Psoas muscle (tissue), 8 donors: ENCODE results near the gene KRTAP26-1. TPM values are rescaled to one million over a fixed set of nuclear protein-coding genes. Genes with fewer than 3 reads are reported as not detected.

Source experiments
- ATAC-seq, 4 donors: fragments of 200-7000 bp; cut with Tn5 transposase; one replicate each; pipeline ENCODE4 v1.9.1; 2020; ENCODE audit warnings: moderate library complexity in 3 of 4, mild to moderate bottlenecking in 2 of 4
- DNase-seq, 2 donors: peaks; one replicate each; pipeline ENCODE4 v3.0.0-alpha.2; 2020
- H3K27ac ChIP-seq: fragments of 200-600 bp; one replicate; pipeline ENCODE4 v1.8.0; 2022
- H3K27me3 ChIP-seq, 3 donors: fragments of 200-600 bp in 1 of 3; one replicate each; pipeline versions ENCODE4 v1.6.1 to v1.8.0; 2013 to 2022; ENCODE audit warnings: low read length in 2 of 3, mild to moderate bottlenecking in 2 of 3, moderate library complexity in 1 of 3; ENCODE audit not compliant: insufficient read depth in 3 of 3
- H3K36me3 ChIP-seq, 2 donors: fragments of 200-600 bp in 1 of 2; one replicate each; pipeline versions ENCODE4 v1.6.1 to v1.8.0; 2013 to 2022; ENCODE audit warnings: low read depth in 1 of 2, mild to moderate bottlenecking in 1 of 2, moderate library complexity in 1 of 2; ENCODE audit not compliant: insufficient read depth in 1 of 2
- H3K4me1 ChIP-seq: fragments of 200-600 bp; one replicate; pipeline ENCODE4 v1.8.0; 2022
- H3K4me3 ChIP-seq: fragments of 200-600 bp; one replicate; pipeline ENCODE4 v1.8.0; 2022; ENCODE audit warnings: mild to moderate bottlenecking
- H3K9me3 ChIP-seq: fragments of 200-600 bp; one replicate; pipeline ENCODE4 v1.8.0; 2022
- CTCF ChIP-seq: fragments of 200-600 bp; IDR thresholded peaks from one replicate; pipeline ENCODE4 v1.8.0; 2022; ENCODE audit warnings: antibody characterized with exemption
- WGBS, 3 donors: extraction: QIAGEN DNeasy Blood & Tissue Kit; methylation state at CpG; one replicate each; pipeline versions ENCODE4 v1.1.6 to v1.1.7; 2013; 5-methylcytosine and 5-hydroxymethylcytosine counted together
- intact Hi-C, 2 donors: fragments of 100-400 bp; cut with DNase I; formaldehyde crosslinking; loops; one replicate each; pipeline versions ENCODE4 v1.11.0 to v1.14.2; 2022
- polyA plus RNA-seq, 3 donors: library from polyadenylated mRNA; stranded (reverse); fragments of 200-250 nt; gene quantifications; one replicate each; pipeline ENCODE4 v1.2.3, GENCODE V29; 2013
- total RNA-seq, 4 donors: library from RNA; stranded (reverse); fragmentation: NEBNext Ultra II Directional in 2 of 4; extraction: Animal tissue kit (Norgen Biotek cat#: 25700) in 2 of 4; gene quantifications; one replicate each; pipeline versions ENCODE4 v1.2.1 to v1.2.4, GENCODE V29; 2021 to 2023
- donor health status: healthy with polysubstance abuse.
- donor health status: DM: no; HTN: no; CAD: no; lungs with moderate emphysema.
- donor health status: Bipolar disorder and iron deficiency.
- donor health status: healthy.
- donor health status: DM: yes; HTN: yes; CAD: no.
- donor health status: DM: no; HTN: no; CAD: no.
- donor health status: DM: no; HTN: no; CAD: no.
- donor health status: DM: yes; HTN: yes; CAD: no.

KRTAP26-1 gene
- total and polyA plus RNA-seq, 7 donors: not detected

DNA sequence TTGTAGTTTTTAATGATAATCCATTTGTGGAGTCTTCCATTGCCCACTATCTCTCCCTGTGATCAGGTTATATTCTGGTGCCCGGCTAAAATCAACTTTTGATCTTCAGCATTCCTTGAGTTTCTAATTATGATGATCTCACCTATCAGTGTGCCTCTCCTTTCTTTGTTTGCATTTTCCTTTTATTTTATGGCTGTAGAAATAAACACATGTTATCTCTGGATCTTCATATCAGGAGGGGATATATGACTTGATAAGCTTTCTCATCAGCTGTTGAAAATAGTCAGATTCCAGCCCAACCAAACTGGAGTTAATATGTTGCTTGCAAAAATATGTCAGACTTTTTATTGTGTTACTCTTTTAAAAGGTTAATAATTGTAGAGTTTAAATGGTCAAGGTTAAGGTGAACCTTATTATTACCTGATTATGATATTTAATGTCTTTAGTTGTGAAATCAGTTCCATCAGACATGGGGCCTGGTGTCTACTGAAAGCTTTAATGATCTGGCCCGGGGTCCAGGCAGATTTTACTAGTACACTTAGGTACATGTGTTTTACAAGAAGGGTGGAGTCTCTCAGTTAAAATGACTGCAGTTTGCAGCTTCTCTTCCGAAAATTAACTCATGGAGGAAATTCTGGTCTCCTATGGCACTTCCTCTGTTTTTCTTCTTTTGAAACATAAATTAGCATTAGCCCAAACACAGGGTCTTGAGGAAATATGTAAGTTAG, 50.1 kb downstream of the KRTAP26-1 start:
- ATAC-seq (no peak), DNase-seq (no peak)
- TF ChIP-seq CTCF: no peak
- no peak overlapping the region for H3K27ac ChIP-seq
- no peaks in the 10 kb centered on the region for H3K4me1 ChIP-seq
- no peaks in the 10 kb centered on the region for H3K9me3 ChIP-seq
- H3K36me3 ChIP-seq: no peaks in the 10 kb centered on the region
- H3K4me3 ChIP-seq: no peak overlapping the region
- H3K27me3 ChIP-seq: no peaks in the 10 kb centered on the region
- 65 to 73% (median 70%) methylated on average over 3 of the region's 3 CpGs for WGBS, 3 donors
- intact Hi-C loops: no loop called here

Other genes starting within 250 kb of the KRTAP26-1 start
- gene CLDN17, start 153.5 kb downstream of the KRTAP26-1 start, total RNA-seq: not detected
- not detected for gene CLDN17, start 153.5 kb downstream of the KRTAP26-1 start, polyA plus RNA-seq
- not detected for gene CLDN8, start 104.2 kb downstream of the KRTAP26-1 start, total RNA-seq
- not detected for gene CLDN8, start 104.2 kb downstream of the KRTAP26-1 start, polyA plus RNA-seq
- gene KRTAP24-1, start 37.4 kb downstream of the KRTAP26-1 start, total RNA-seq: not detected
- not detected for gene KRTAP24-1, start 37.4 kb downstream of the KRTAP26-1 start, polyA plus RNA-seq
- not detected for gene KRTAP25-1, start 30.8 kb downstream of the KRTAP26-1 start, total RNA-seq
- gene KRTAP25-1, start 30.8 kb downstream of the KRTAP26-1 start, polyA plus RNA-seq: not detected
- not detected for gene KRTAP27-1, start 17.4 kb upstream of the KRTAP26-1 start, total RNA-seq
- gene KRTAP27-1, start 17.4 kb upstream of the KRTAP26-1 start, polyA plus RNA-seq: not detected
- not detected for gene KRTAP23-1, start 28.3 kb upstream of the KRTAP26-1 start, total RNA-seq
- not detected for gene KRTAP23-1, start 28.3 kb upstream of the KRTAP26-1 start, polyA plus RNA-seq
- gene KRTAP13-2, start 52.0 kb upstream of the KRTAP26-1 start, total RNA-seq: not detected
- gene KRTAP13-2, start 52.0 kb upstream of the KRTAP26-1 start, polyA plus RNA-seq: not detected
- gene KRTAP13-1, start 75.7 kb upstream of the KRTAP26-1 start, total RNA-seq: not detected
- not detected for gene KRTAP13-1, start 75.7 kb upstream of the KRTAP26-1 start, polyA plus RNA-seq
- gene KRTAP13-3, start 105.6 kb upstream of the KRTAP26-1 start, total RNA-seq: not detected
- gene KRTAP13-3, start 105.6 kb upstream of the KRTAP26-1 start, polyA plus RNA-seq: not detected
- gene KRTAP13-4, start 109.9 kb upstream of the KRTAP26-1 start, total RNA-seq: not detected
- not detected for gene KRTAP13-4, start 109.9 kb upstream of the KRTAP26-1 start, polyA plus RNA-seq
- gene KRTAP15-1, start 120.0 kb upstream of the KRTAP26-1 start, total RNA-seq: not detected
- not detected for gene KRTAP15-1, start 120.0 kb upstream of the KRTAP26-1 start, polyA plus RNA-seq
- not detected for gene KRTAP19-1, start 160.1 kb upstream of the KRTAP26-1 start, total RNA-seq
- gene KRTAP19-1, start 160.1 kb upstream of the KRTAP26-1 start, polyA plus RNA-seq: not detected
- gene KRTAP19-2, start 167.1 kb upstream of the KRTAP26-1 start, total RNA-seq: not detected
- not detected for gene KRTAP19-2, start 167.1 kb upstream of the KRTAP26-1 start, polyA plus RNA-seq
- gene KRTAP19-3, start 171.7 kb upstream of the KRTAP26-1 start, total RNA-seq: 1 to 10 TPM in 2 of 4 donors, under 1 TPM in 1, not detected in 1; 0.64 to 3.0 (median 1.1) TPM
- gene KRTAP19-3, start 171.7 kb upstream of the KRTAP26-1 start, polyA plus RNA-seq: not detected
- gene KRTAP19-4, start 176.8 kb upstream of the KRTAP26-1 start, total RNA-seq: not detected
- gene KRTAP19-4, start 176.8 kb upstream of the KRTAP26-1 start, polyA plus RNA-seq: not detected
- not detected for gene KRTAP19-5, start 181.8 kb upstream of the KRTAP26-1 start, total RNA-seq
- not detected for gene KRTAP19-5, start 181.8 kb upstream of the KRTAP26-1 start, polyA plus RNA-seq
- not detected for gene KRTAP19-6, start 221.5 kb upstream of the KRTAP26-1 start, total RNA-seq
- not detected for gene KRTAP19-6, start 221.5 kb upstream of the KRTAP26-1 start, polyA plus RNA-seq
- gene KRTAP19-7, start 241.0 kb upstream of the KRTAP26-1 start, total RNA-seq: not detected
- not detected for gene KRTAP19-7, start 241.0 kb upstream of the KRTAP26-1 start, polyA plus RNA-seq